Prostate gland (tissue), 2 donors: ENCODE data around the gene CRYGN.

ENCODE experiments used
- POLR2AphosphoS5 ChIP-seq: sonication (generic); formaldehyde crosslinking; IDR thresholded peaks from one replicate; pipeline ENCODE4 v1.6.1; 2017; ENCODE audit warnings: antibody characterized with exemption
- TF ChIP-seq, protein P1 (sequence below), 4 experiments: fragments of 200-600 bp in 2 of 4; fragments of 450-650 bp in 2 of 4; sonication (generic) in 2 of 4; IDR thresholded peaks; 1 replicate in 3 of 4; 2 replicates in 1 of 4; pipeline ENCODE4 v1.5.1; 2016 to 2019; ENCODE audit warnings: antibody characterized with exemption in 4 of 4, mild to moderate bottlenecking in 2 of 4, moderate library complexity in 2 of 4

GRCh38 chr7:151420144-151420543, 19.8 kb downstream of the CRYGN start:
- TF ChIP-seq, protein P1, sequence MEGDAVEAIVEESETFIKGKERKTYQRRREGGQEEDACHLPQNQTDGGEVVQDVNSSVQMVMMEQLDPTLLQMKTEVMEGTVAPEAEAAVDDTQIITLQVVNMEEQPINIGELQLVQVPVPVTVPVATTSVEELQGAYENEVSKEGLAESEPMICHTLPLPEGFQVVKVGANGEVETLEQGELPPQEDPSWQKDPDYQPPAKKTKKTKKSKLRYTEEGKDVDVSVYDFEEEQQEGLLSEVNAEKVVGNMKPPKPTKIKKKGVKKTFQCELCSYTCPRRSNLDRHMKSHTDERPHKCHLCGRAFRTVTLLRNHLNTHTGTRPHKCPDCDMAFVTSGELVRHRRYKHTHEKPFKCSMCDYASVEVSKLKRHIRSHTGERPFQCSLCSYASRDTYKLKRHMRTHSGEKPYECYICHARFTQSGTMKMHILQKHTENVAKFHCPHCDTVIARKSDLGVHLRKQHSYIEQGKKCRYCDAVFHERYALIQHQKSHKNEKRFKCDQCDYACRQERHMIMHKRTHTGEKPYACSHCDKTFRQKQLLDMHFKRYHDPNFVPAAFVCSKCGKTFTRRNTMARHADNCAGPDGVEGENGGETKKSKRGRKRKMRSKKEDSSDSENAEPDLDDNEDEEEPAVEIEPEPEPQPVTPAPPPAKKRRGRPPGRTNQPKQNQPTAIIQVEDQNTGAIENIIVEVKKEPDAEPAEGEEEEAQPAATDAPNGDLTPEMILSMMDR (IDR thresholded peaks at IDR 0.05) = no peak
- TF ChIP-seq POLR2AphosphoS5 = no peak
